Loucy (cell line): ENCODE measurements around the gene TRERF1.

Experiments
- H2AFZ ChIP-seq: fragments of 200-600 bp; sonication (generic); 2 replicates; pipeline ENCODE4 v1.6.0; 2016; ENCODE audit warnings: antibody characterized with exemption, mild to moderate bottlenecking, low read length, moderate library complexity
- H3F3A ChIP-seq: fragments of 200-600 bp; 2 replicates; pipeline ENCODE4 v1.6.0; 2016; ENCODE audit warnings: antibody characterized with exemption, low read depth, mild to moderate bottlenecking
- H3K27me3 ChIP-seq: fragments of 200-600 bp; sonication (generic); 2 replicates; pipeline ENCODE4 v1.6.1; 2014; ENCODE audit warnings: low read length, mild to moderate bottlenecking; ENCODE audit not compliant: insufficient read depth, poor library complexity, severe bottlenecking
- H3K36me3 ChIP-seq: fragments of 200-600 bp; sonication (generic); 2 replicates; pipeline ENCODE4 v1.6.1; 2016; ENCODE audit warnings: low read length; ENCODE audit not compliant: insufficient read depth
- H3K4me1 ChIP-seq: fragments of 200-600 bp; sonication (generic); 2 replicates; pipeline ENCODE4 v1.5.1; 2014; ENCODE audit warnings: low read length, mild to moderate bottlenecking; ENCODE audit not compliant: insufficient read depth, poor library complexity, severe bottlenecking
- H3K4me2 ChIP-seq: fragments of 200-600 bp; sonication (generic); 2 replicates; pipeline ENCODE4 v1.6.0; 2014; ENCODE audit warnings: antibody characterized with exemption, low read length, low read depth, mild to moderate bottlenecking; ENCODE audit not compliant: poor library complexity, severe bottlenecking
- H3K4me3 ChIP-seq: fragments of 200-600 bp; sonication (generic); 2 replicates; pipeline ENCODE4 v1.5.1; 2014; ENCODE audit warnings: low read length, mild to moderate bottlenecking, mixed read lengths; ENCODE audit not compliant: poor library complexity, severe bottlenecking
- H3K79me2 ChIP-seq: fragments of 200-600 bp; sonication (generic); 2 replicates; pipeline ENCODE4 v1.6.1; 2014; ENCODE audit warnings: low read length; ENCODE audit not compliant: insufficient read depth
- H3K9ac ChIP-seq: fragments of 200-600 bp; sonication (generic); 2 replicates; pipeline ENCODE4 v1.6.0; 2014; ENCODE audit warnings: mild to moderate bottlenecking, low read depth, low read length, moderate library complexity; ENCODE audit not compliant: poor library complexity, severe bottlenecking
- H3K9me2 ChIP-seq: fragments of 200-600 bp; sonication (generic); replicated peaks from 2 replicates; pipeline ENCODE4 v1.6.1; 2016; ENCODE audit warnings: low read depth, low read length, mixed read lengths
- H3K9me3 ChIP-seq: fragments of 200-600 bp; sonication (generic); 2 replicates; pipeline ENCODE4 v1.6.1; 2014; ENCODE audit warnings: mild to moderate bottlenecking, antibody characterized with exemption, low read length, low read depth; ENCODE audit not compliant: insufficient read depth
- H4K20me1 ChIP-seq: fragments of 200-600 bp; sonication (generic); 2 replicates; pipeline ENCODE4 v1.6.0; 2014; ENCODE audit warnings: antibody characterized with exemption, low read length, mild to moderate bottlenecking; ENCODE audit not compliant: insufficient read depth, poor library complexity, severe bottlenecking
- CTCF ChIP-seq: fragments of 200-600 bp; sonication (generic); conservative IDR thresholded peaks from 2 replicates; pipeline ENCODE4 v1.5.1; 2014; ENCODE audit warnings: mild to moderate bottlenecking, antibody characterized with exemption, low read length
- EZH2phosphoT487 ChIP-seq: fragments of 200-600 bp; IDR thresholded peaks from 2 replicates; pipeline ENCODE4 v1.6.1; 2018; ENCODE audit warnings: antibody characterized with exemption, mild to moderate bottlenecking, moderate library complexity, borderline replicate concordance

Gene TRERF1

DNA sequence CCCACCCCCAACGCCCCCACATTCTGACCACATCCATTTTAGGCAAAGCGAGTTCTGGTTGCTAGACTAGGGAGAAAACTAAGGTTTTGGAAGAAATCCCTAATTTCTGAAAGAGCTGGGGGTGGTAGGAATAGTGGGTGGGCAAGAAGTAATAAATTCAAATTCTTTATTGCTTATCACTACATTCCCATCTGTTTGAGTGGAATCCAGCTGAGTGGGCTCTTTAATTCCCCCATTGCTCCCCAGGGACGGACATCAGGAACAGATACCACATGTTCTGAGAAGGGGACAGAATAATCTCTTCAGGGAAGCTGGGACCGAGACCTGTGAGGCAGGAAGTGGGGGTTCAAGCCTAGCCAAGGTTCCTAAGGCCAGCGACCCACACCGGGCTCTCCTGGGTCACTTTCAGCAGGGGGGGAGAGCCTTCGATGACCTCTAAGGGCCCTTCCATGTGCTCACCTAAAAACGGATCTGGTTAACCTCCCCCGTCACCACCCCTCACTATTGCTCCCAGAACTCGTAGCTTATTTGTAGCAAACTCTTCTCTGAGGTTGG lies 191.8 kb downstream of the TRERF1 start:
- Histone ChIP-seq H3K4me3 (no peak overlapping the region), H4K20me1 (no peaks in the 10 kb centered on the region), H3K9ac (no peak overlapping the region), H3K36me3 (peaks cover 34% of the 10 kb centered on the region; the same call in 1 of the 2 replicates), H2AFZ (no peak overlapping the region), H3K27me3 (no peaks in the 10 kb centered on the region), H3F3A (no peaks in the 10 kb centered on the region), H3K79me2 (no peaks in the 10 kb centered on the region), H3K4me1 (no peaks in the 10 kb centered on the region), H3K9me2 (no peaks in the 10 kb centered on the region), H3K9me3 (no peaks in the 10 kb centered on the region), H3K4me2 (no peak overlapping the region)
- TF ChIP-seq EZH2phosphoT487, result no peak
- TF ChIP-seq CTCF, result no peak

DNA sequence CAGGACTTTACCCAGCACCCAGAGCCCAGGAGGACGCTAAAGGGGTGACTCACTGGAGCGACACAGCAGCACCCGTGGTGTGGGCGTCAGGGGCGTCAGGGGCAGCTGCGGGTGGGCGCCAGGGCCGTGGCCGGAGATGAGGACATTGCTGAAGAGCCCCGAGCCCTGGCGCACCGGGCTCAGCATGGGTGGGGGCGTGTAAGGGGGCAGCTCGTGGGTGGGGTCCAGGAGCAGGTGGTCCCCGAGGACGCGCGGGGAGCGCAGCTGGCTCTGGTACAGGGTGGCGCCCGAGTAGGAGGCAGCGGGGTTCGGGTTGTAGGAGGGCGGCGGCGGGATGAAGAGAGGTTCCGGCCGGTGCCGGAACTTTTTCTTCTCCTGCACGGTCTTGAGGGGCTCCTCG lies 192.4 kb downstream of the TRERF1 start:
- Histone ChIP-seq H3K9me2 (no peaks in the 10 kb centered on the region), H3K9me3 (no peaks in the 10 kb centered on the region), H3K9ac (no peak overlapping the region), H3K79me2 (no peaks in the 10 kb centered on the region), H2AFZ (no peak overlapping the region), H3K27me3 (no peaks in the 10 kb centered on the region), H3K4me2 (no peak overlapping the region), H3F3A (no peaks in the 10 kb centered on the region), H3K4me1 (no peaks in the 10 kb centered on the region), H4K20me1 (no peaks in the 10 kb centered on the region), H3K4me3 (no peak overlapping the region), H3K36me3 (peaks cover 40% of the 10 kb centered on the region; the same call in 1 of the 2 replicates)
- TF ChIP-seq CTCF (no peak), EZH2phosphoT487 (no peak)

GRCh38 chr6:42257614-42258013 lies 194.1 kb downstream of the TRERF1 start:
- Histone ChIP-seq H3K4me1 (no peaks in the 10 kb centered on the region), H3K27me3 (no peaks in the 10 kb centered on the region), H3K4me3 (no peak overlapping the region), H3K4me2 (no peak overlapping the region), H3K9me3 (no peaks in the 10 kb centered on the region), H4K20me1 (no peaks in the 10 kb centered on the region), H3K79me2 (no peaks in the 10 kb centered on the region), H2AFZ (no peak overlapping the region), H3F3A (no peaks in the 10 kb centered on the region), H3K9me2 (no peaks in the 10 kb centered on the region), H3K9ac (no peak overlapping the region), H3K36me3 (peaks cover 47% of the 10 kb centered on the region; the same call in 1 of the 2 replicates)
- TF ChIP-seq CTCF (no peak), EZH2phosphoT487 (no peak)
